ENCODE results near the gene COL17A1. TPM values are rescaled to one million over a fixed set of nuclear protein-coding genes. Genes with fewer than 3 reads are reported as not detected.

The COL17A1 gene
- total RNA-seq, 1 donor from 2014 or later = 10.1 TPM

DNA sequence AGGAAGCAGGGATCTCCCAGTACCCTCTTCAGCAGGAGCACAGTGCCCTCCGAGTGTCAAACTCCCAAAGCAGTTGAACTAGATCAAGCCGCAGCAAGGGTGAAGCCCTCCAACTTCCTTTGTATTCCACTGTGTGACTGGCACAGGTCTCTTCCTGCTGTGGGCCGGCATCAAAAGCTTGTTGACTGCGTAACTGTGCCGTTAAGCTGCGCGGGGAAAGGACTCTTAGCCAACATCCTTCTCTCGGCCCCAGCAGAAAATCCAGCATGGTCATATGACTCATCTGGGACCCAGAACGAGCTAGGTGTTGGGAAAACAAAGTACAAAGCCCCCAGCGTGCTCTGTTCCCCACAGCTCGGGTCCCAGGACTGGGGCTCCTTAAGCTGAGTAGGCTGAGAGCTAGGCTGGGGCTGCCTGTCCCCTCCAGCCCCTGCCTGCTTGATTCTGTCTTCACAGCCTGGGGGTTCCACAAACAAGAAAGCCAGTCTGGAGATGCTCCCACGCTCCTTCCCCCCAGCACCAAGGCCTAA, 52.2 kb downstream of the COL17A1 start:
- Mint-ChIP-seq H3K36me3 (ENCODE audit: low read depth, unreplicated experiment) (peaks cover 9% of the 10 kb centered on the region), H3K9me3 (ENCODE audit: unreplicated experiment) (no peaks in the 10 kb centered on the region), H3K4me3 (ENCODE audit: unreplicated experiment) (no peak overlapping the region), H3K4me1 (ENCODE audit: low read depth, unreplicated experiment) (no peaks in the 10 kb centered on the region), H3K27me3 (ENCODE audit: low read depth, unreplicated experiment) (no peaks in the 10 kb centered on the region), H3K27ac (ENCODE audit: unreplicated experiment) (no peak overlapping the region)
- H3K9ac ChIP-seq (ENCODE audit: low read length) = no peak overlapping the region
- no peak overlapping the region for H3K4me2 ChIP-seq (ENCODE audit: low read length)
- no peaks in the 10 kb centered on the region for H3K79me2 ChIP-seq (ENCODE audit: insufficient read depth, low read length)
- no peaks in the 10 kb centered on the region for H3K9me3 ChIP-seq (ENCODE audit: insufficient read depth, low read depth, low read length)
- H3K4me3 ChIP-seq (ENCODE audit: insufficient read depth, low read depth, low read length) = no peak overlapping the region
- no peaks in the 10 kb centered on the region for H3K27me3 ChIP-seq (ENCODE audit: insufficient read depth, low read length)
- peaks cover 7% of the 10 kb centered on the region for H3K36me3 ChIP-seq (ENCODE audit: insufficient read depth, low read length)
- H3K4me1 ChIP-seq (ENCODE audit: insufficient read depth, low read length) = no peaks in the 10 kb centered on the region
- no peak overlapping the region for H3K27ac ChIP-seq (ENCODE audit: low read depth, low read length)
- no peak overlapping the region for H2AFZ ChIP-seq (ENCODE audit: low read depth, low read length)
- FAIRE-seq (no peak), DNase-seq (ENCODE audit: low read depth) (no peak)
- H4K20me1 ChIP-seq (ENCODE audit: insufficient read depth, low read length) = peaks cover 2% of the 10 kb centered on the region
- TF ChIP-seq, protein P1, sequence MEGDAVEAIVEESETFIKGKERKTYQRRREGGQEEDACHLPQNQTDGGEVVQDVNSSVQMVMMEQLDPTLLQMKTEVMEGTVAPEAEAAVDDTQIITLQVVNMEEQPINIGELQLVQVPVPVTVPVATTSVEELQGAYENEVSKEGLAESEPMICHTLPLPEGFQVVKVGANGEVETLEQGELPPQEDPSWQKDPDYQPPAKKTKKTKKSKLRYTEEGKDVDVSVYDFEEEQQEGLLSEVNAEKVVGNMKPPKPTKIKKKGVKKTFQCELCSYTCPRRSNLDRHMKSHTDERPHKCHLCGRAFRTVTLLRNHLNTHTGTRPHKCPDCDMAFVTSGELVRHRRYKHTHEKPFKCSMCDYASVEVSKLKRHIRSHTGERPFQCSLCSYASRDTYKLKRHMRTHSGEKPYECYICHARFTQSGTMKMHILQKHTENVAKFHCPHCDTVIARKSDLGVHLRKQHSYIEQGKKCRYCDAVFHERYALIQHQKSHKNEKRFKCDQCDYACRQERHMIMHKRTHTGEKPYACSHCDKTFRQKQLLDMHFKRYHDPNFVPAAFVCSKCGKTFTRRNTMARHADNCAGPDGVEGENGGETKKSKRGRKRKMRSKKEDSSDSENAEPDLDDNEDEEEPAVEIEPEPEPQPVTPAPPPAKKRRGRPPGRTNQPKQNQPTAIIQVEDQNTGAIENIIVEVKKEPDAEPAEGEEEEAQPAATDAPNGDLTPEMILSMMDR (IDR thresholded peaks at IDR 0.05; ENCODE audit: insufficient read depth, low read depth, low read length) = no peak
- TF ChIP-seq EZH2 (IDR thresholded peaks at IDR 0.05; ENCODE audit: insufficient read depth, low read length) = no peak

DNA sequence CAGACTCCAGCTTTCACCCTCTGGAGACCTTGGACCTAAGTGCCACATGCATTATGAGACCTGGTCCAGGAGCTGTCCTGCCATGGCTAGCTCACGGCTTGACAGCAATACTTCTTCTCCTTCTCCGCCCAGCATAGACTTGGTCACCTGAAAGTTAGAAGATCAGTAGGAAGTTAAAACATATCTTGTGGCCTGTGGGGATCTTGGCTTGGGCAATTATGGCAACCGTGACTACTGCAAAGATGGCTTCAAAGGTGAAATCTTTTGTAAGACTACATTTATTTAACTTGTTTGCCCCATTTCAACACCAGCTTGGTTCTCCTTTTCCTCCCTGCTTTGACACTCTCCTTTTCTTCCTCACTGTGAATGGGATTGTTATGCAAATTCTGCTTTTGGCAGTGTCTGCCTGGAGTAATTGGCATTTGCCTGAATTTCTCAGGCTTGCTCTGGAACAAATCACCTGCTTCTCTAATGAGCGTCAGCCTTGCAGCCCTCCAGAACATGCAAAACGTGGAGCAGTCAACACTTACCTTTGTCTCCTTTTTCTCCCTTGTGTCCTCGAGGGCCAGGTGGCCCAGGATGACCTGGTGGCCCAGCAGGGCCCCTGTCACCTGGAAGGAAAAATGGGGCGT, 53.4 kb downstream of the COL17A1 start:
- Histone ChIP-seq H2AFZ (ENCODE audit: low read depth, low read length) (no peak overlapping the region), H3K79me2 (ENCODE audit: insufficient read depth, low read length) (no peaks in the 10 kb centered on the region), H3K4me1 (ENCODE audit: insufficient read depth, low read length) (no peaks in the 10 kb centered on the region), H4K20me1 (ENCODE audit: insufficient read depth, low read length) (peaks cover 2% of the 10 kb centered on the region), H3K27ac (ENCODE audit: low read depth, low read length) (no peak overlapping the region), H3K4me2 (ENCODE audit: low read length) (no peak overlapping the region), H3K9me3 (ENCODE audit: insufficient read depth, low read depth, low read length) (no peaks in the 10 kb centered on the region), H3K27me3 (ENCODE audit: insufficient read depth, low read length) (no peaks in the 10 kb centered on the region), H3K9ac (ENCODE audit: low read length) (no peak overlapping the region), H3K4me3 (ENCODE audit: insufficient read depth, low read depth, low read length) (no peak overlapping the region), H3K36me3 (ENCODE audit: insufficient read depth, low read length) (peaks cover 7% of the 10 kb centered on the region)
- DNase-seq (ENCODE audit: low read depth) (no peak), FAIRE-seq (no peak)
- Mint-ChIP-seq H3K27me3 (ENCODE audit: low read depth, unreplicated experiment) (no peaks in the 10 kb centered on the region), H3K36me3 (ENCODE audit: low read depth, unreplicated experiment) (peaks cover 9% of the 10 kb centered on the region), H3K4me3 (ENCODE audit: unreplicated experiment) (no peak overlapping the region), H3K4me1 (ENCODE audit: low read depth, unreplicated experiment) (no peaks in the 10 kb centered on the region), H3K9me3 (ENCODE audit: unreplicated experiment) (no peaks in the 10 kb centered on the region), H3K27ac (ENCODE audit: unreplicated experiment) (no peak overlapping the region)
- TF ChIP-seq, protein P1 (IDR thresholded peaks at IDR 0.05; ENCODE audit: insufficient read depth, low read depth, low read length) = no peak
- no peak for TF ChIP-seq EZH2 (IDR thresholded peaks at IDR 0.05; ENCODE audit: insufficient read depth, low read length)

DNA sequence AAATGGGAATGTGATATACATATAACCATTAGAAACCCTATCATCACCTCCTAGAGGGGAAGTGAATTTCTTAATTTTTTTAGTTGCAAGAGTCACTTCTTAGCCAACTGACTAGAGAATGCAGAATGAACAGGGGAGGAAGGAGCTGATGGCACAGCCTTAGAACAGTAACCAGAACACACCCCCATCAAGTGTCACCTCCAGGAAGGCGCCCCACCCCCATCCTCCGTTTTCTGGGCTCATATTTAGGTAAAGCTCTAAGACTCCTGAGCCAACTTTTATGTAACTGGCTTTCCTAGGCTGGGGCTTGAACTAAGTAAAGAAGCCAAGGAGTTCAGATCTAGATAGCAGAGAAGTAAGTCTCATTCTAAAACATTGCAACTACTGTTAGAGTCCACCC, 54.0 kb downstream of the COL17A1 start:
- no peak overlapping the region for H3K27ac ChIP-seq (ENCODE audit: low read depth, low read length)
- Mint-ChIP-seq H3K27me3 (ENCODE audit: low read depth, unreplicated experiment) (no peaks in the 10 kb centered on the region), H3K4me1 (ENCODE audit: low read depth, unreplicated experiment) (no peaks in the 10 kb centered on the region), H3K27ac (ENCODE audit: unreplicated experiment) (no peak overlapping the region), H3K9me3 (ENCODE audit: unreplicated experiment) (no peaks in the 10 kb centered on the region), H3K36me3 (ENCODE audit: low read depth, unreplicated experiment) (peaks cover 7% of the 10 kb centered on the region), H3K4me3 (ENCODE audit: unreplicated experiment) (no peak overlapping the region)
- H3K9ac ChIP-seq (ENCODE audit: low read length) = no peak overlapping the region
- FAIRE-seq (no peak), DNase-seq (ENCODE audit: low read depth) (no peak)
- no peaks in the 10 kb centered on the region for H3K79me2 ChIP-seq (ENCODE audit: insufficient read depth, low read length)
- no peak overlapping the region for H2AFZ ChIP-seq (ENCODE audit: low read depth, low read length)
- H3K4me2 ChIP-seq (ENCODE audit: low read length) = no peak overlapping the region
- peaks cover 2% of the 10 kb centered on the region for H4K20me1 ChIP-seq (ENCODE audit: insufficient read depth, low read length)
- H3K4me3 ChIP-seq (ENCODE audit: insufficient read depth, low read depth, low read length) = no peak overlapping the region
- no peaks in the 10 kb centered on the region for H3K4me1 ChIP-seq (ENCODE audit: insufficient read depth, low read length)
- H3K27me3 ChIP-seq (ENCODE audit: insufficient read depth, low read length) = no peaks in the 10 kb centered on the region
- no peak for TF ChIP-seq EZH2 (IDR thresholded peaks at IDR 0.05; ENCODE audit: insufficient read depth, low read length)
- TF ChIP-seq, protein P1 (IDR thresholded peaks at IDR 0.05; ENCODE audit: insufficient read depth, low read depth, low read length) = no peak
- H3K9me3 ChIP-seq (ENCODE audit: insufficient read depth, low read depth, low read length) = no peaks in the 10 kb centered on the region
- peaks cover 11% of the 10 kb centered on the region for H3K36me3 ChIP-seq (ENCODE audit: insufficient read depth, low read length)
